ENCODE results near the gene ZNF385A. TPM values are rescaled to one million over a fixed set of nuclear protein-coding genes. Genes with fewer than 3 reads are reported as not detected.
"Not testable (repeated sequence)": the region's sequence is repeated elsewhere in the genome, so short reads cannot be mapped to it uniquely, and the experiment has no call there.

Gene ZNF385A
- polyA plus RNA-seq, 3 donors: 2.3 to 23.8 (median 19.0) TPM

DNA sequence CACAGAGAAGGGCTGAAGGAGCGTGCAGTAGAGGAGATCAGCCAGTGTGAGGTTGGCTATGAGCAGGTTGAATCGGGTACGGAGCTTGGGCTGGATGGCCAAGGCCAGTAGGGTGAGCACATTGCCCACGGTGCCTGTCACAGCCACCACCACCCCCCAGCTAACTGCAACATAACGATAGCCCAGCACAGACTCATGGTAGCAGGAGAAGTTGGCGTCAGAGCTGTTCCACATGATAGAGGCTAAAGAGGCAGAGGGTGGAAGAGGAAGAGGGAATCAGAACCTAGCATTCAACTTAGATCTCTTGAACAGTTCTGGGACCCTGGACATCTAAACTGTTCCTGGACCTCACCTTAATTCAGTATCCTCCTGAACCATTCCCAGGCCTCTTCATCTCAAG is 20.9 kb downstream of the ZNF385A start:
- H3K27ac ChIP-seq (ENCODE audit: low read depth, low read length): no peak overlapping the region
- WGBS, 3 donors: 73 to 83% (median 77%) methylated on average over 6 of the region's 6 CpGs

DNA sequence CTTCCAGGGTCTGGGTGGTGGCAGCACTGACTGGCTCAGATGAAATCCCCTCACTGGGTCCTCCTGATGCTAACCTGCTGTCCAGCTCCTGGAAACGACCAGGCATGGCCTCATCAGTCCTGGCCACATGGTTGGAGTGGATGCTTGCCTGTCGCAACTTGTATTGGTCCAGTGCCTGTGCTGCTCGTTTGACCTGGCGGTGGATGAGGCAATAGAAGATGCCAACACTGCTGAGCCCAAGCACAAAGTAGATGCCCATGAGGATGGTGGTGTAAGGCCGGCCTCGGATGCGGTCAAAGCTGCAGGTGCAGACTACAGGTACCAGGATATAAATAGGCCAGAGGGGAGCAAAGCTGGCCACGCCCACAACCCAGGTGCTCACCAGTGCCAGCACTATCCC is 21.5 kb downstream of the ZNF385A start:
- 61 to 85% (median 73%) methylated on average over 8 of the region's 8 CpGs for WGBS, 3 donors
- H3K27ac ChIP-seq (ENCODE audit: low read depth, low read length): no peak overlapping the region

DNA sequence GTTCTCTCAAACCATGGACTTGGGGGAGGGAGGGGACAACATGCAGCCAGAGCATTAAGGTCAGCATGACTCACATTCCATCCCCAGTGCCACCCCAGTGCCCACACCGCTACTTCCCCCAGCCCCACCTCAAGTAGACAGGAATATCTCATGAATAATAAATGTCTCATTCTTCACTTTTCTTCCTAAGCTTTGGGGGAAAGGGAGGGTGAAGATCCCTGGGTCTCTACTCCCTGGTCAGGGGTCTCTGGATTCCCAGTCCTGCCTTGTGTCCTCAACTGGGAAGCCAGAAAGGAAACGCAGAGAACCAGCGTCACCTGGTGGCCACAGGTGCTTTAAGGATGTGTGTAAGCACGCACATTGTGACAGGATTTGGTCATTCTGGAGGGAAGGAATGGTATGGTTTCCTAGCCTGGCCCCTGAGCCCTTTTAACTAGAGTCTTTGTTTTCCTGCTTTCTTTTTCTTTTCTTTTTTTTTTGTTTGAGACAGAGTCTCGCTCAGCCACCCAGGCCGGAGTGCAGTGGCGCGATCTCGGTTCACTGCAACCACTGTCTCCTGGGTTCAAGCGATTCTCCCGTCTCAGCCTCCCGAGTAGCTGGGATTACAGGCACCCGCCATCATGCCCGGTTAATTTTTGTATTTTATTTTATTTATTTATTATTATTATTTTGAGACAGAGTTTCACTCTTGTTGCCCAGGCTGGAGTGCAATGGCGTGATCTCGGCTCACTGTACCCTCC is 23.6 kb downstream of the ZNF385A start:
- WGBS, 3 donors: 59 to 73% (median 71%) methylated on average over 16 of the region's 16 CpGs
- no peak overlapping the region for H3K27ac ChIP-seq (ENCODE audit: low read depth, low read length)

DNA sequence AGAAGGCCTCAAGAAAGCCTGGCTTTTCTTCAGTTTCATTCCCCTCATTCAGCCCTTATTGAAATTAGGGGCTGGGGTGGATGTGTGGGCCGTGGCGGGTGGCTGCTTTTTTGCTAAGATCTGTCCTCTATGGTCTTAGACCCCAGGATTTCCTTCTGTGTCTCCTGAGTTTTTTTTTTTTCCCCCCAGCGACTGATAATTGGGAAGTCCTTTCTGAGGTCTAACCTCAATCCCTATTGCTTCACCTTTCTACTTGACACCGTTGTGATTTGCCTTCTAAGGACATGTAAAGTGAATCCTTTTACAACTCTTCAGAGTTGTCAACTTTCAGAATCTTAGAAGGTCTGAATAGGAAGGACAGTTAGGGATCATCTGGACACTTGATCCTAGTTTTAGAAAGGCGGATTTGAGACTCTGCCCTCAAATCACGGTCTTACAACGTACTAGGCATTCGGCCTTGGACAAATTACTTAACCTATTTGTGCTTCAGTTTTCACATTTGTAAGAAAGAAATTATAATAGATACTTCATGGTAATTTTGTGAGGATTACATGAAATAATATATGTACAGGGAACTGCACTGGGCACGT is 24.7 kb downstream of the ZNF385A start:
- 51 to 58% (median 52%) methylated on average over 9 of the region's 9 CpGs for WGBS, 3 donors
- no peak overlapping the region for H3K27ac ChIP-seq (ENCODE audit: low read depth, low read length)

DNA sequence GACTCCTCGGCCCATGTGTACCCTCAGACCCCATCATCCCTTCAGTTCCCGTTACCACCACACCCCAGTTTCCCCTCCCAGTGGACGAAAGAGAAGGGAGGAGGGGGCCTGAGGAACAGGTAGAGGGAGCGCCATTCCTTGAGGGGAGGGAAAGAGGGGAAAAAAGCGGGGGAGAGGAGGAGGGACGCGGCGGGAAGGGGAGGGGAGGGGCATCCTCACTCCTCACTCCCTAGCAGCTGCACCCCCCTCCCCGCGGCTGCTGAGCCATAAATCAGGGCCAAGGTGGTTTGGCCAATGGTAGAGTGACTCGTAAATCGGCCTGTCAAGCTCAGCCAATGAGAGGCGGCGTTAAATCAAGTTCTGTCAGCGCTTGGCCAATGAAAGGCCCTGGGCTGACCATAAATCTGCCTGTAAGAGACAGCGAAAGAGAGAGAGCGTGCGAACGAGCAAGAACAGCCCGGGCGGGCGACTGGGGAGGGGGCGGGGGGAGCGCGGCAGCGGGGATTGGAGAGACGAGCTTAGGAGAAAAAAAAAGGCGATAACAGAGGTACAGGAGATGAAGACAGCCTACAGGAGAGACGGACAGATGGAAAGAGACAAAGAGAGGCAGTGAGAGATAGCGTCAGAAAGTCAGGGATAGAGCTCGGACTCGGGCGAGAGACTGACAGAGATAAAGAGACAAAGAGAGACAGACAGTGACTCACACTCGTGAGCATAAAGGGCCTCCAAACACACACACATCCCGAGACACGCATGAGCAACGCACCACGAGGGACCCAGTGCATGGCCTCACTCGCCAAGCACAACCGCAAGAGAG is 25.4 kb downstream of the ZNF385A start:
- WGBS, 3 donors: 0 to 2% (median 1%) methylated on average over 40 of the region's 40 CpGs

DNA sequence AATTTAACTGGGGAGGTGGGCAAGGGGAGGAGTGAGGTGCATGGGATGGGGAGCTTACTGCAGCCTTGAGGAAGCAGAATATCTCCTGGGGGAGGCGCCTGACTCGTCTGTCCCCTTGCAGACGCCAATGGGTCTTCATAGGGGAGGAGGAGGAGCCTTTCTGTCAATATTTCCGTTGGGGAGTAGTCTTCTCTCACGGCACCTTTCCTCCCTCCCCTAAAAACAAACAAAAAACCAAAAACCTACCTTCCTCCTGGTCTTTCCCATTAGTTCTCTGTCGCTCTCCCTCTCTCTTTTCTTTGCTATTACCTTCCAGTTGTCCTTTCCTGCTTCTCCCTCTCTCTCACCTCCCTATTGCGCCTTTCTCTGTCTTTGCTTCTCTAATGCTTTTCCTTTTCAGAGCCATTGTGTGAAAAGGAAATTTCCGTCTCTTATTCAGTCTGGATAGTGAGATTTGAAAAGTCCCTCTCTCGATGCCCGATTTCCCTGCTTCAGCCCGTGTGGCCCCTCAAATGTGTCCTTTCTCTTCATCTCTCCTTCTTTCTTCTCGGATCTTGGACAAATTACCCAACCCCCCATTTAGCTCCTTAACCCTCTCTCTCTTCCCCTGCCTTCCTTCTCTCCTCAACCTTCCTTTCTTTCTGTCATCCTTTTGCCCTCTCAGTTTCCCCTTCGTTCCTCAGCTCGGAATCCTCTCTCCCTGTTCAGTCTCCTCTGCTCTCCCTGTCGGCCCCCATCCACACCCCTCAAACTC is 26.2 kb downstream of the ZNF385A start:
- WGBS, 3 donors: 8 to 12% (median 9%) methylated on average over 15 of the region's 15 CpGs
- peak overlapping the region; percentile 13 for H3K27ac ChIP-seq (ENCODE audit: low read depth, low read length)

More for the DNA sequence above, 25.4 kb downstream of the ZNF385A start:
- H3K27ac ChIP-seq (ENCODE audit: low read depth, low read length): peak overlapping the region; percentile 13

DNA sequence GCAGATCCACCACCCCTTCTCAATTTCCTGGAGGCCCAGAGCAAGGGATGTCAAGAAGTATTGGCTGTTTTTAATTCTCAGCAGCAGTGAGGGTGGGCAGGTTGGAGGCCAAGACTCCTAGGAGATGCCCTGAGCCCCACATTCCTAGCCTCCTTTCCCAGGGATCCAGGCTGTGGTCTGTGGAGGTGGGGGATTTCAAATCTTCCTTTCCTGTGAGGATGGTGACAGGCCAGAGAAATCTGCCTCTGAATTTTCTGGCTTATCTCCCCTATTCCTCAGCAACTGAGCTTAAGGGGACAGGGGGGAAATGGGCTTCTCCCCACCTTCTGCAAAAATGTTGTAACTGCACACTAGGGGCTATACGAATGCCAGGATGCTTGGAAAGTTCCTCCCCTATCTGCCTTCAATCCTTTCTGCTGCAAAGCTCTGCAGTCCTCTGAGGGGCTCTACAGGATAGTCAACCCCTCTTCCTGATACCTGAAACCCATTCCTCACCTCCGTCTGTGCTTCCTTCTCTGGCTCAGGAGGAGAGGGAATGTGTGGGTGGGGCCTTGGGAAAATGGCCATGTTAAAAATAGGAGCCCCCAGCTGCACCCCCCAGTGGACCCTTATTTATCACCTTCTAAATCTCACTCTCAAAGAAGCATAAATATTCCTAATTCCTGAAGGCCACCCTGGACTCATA is 26.9 kb downstream of the ZNF385A start:
- WGBS, 3 donors: 55 to 65% (median 59%) methylated on average over 2 of the region's 2 CpGs
- H3K27ac ChIP-seq (ENCODE audit: low read depth, low read length): no peak overlapping the region

DNA sequence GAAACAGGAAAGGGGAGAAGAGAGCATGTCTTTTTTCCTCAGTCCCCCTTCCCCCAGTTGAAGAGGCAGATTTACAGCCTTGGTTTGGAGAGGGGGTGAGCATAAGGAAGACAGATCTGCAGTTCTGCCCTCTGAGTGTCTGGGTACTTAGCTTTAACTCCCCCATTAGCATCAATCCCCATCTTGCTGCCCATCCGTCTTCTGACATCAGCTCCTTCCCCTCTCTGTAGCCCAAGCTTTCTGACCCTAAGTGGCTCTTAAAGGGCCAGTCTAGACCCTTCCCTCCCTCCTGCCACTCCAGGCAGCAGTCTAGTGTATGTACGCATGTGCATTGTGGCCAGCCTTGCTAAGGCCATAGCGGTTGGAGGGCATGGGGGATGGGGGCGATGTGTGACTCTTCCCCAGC is 27.6 kb downstream of the ZNF385A start:
- WGBS, 3 donors: 82 to 92% (median 88%) methylated on average over 4 of the region's 4 CpGs
- H3K27ac ChIP-seq (ENCODE audit: low read depth, low read length): no peak overlapping the region

DNA sequence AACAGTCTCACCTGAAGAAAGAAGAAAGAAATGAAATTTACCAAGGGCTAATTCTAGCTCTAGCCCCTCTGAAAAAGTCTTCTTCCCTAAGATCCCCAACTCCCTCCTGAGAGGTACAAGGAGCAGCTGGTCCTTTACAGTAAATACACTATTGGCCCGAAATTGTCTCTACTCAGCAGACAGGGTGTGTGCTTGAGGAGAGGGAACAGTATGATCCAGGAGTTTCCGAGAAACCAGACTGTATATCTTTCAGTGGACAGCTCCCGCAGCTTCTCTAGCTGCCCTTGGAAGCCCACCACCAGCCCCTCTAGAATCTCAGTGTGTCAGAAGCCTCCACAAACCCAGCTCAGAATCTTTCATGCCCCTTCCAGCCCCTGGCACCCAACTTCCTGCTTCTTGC is 28.3 kb downstream of the ZNF385A start:
- no peak overlapping the region for H3K27ac ChIP-seq (ENCODE audit: low read depth, low read length)

DNA sequence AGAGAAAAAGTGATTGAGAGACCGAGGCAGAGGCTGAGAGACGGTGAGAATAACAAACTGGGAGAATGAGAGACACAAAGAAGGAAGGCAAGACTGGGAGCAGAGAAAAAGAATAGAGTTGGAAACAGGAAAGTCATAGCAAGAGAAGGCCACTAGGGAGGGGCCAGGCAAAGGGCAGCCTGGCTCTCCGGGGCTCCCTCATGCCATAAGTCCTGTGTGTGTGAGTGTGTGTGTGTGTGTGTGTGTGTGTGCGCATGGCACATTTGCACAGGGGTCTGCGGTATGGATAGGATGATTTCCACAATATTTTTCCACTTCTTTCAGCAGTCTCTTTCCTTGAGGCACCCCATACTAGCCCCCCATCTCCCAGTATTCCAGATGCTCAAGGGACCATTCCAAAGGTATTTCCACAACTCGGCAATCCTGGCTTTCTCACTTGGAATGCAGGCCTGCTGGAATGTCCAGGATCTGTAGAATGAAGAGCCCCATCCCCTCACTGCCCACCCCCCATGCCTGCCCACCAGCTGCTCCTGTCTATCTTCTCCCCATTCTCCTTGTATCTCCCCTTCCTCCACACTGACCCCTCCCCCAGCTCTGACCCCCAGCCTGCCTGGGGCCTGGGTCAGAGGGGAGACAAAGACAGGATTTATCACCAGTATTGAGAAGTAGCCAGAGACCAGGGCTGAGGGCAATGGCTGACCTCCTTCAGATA is 29.3 kb downstream of the ZNF385A start:
- 72 to 84% (median 82%) methylated on average over 6 of the region's 6 CpGs for WGBS, 3 donors
- H3K27ac ChIP-seq (ENCODE audit: low read depth, low read length): no peak overlapping the region

More for the DNA sequence above, 28.3 kb downstream of the ZNF385A start:
- WGBS, 3 donors: 65 to 77% (median 71%) methylated on average over 3 of the region's 3 CpGs

DNA sequence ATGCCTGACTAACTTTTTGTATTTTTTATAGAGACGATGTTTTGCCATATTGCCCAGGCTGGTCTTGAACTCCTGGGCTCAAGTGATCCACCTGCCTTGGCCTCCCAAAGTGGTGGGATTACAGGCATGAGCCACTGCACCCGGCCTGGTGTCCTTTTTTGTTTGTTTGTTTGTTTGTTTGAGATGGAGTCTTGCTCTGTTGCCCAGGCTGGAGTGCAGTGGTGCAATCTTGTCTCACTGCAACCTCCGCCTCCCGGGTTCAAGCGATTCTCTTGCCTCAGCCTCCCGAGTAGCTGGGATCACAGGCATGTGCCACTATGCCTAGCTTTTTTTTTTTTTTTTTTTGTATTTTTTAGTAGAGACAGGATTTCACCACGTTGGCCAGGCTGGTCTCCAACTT is 30.3 kb downstream of the ZNF385A start:
- WGBS, 3 donors: 68 to 87% (median 84%) methylated on average over 7 of the region's 7 CpGs
- H3K27ac ChIP-seq (ENCODE audit: low read depth, low read length): not testable (repeated sequence)

DNA sequence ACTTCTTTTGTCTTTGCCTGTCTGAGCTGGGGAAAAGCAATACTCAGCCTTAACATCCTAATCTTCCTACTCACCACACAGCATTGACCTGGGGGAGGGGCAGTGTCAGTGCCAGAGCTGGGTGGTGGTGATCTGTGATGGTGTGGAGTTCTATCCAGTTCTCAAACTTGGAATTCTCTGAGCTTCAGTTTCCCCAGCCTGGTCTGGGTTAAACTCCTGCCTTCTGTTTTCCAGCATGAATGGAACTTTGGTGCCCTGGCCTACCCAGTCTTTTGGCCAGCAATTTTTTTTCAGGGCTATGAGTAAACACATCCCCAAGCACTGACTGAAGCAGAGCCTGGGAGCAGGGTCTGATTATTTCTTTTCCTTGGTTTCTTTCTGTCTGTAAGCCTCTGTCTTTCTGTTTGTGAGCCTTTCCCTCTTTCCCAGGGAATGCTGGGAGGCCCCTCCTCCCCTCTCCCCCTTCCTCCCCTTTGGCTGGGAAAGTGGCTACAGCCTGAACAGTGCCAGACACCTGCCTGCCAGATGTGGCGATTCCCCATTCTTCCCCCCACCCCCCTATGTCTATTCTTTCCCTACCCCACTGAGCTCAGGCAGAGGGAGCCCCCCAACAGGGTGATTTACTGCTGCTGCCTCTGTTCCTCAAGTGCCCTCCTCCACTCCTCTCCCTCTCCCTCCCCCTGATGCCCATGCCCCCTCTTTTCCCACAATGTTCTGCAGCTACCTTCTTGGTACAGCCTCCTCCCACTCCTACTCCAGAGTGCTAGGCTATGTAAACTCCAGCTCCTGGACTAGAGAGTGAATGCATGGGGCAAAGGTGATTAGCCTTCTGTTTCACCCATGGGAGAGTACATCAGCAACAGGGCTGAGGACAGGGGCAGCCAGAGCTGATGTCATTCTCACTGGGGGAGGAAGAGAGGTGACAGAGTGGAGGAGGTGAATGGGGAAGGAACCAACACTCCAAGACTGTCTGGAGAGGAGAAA is 31.4 kb downstream of the ZNF385A start:
- H3K27ac ChIP-seq (ENCODE audit: low read depth, low read length): no peak overlapping the region
- WGBS, 3 donors: 17 to 56% (median 44%) methylated on average over 1 of the region's 1 CpG

DNA sequence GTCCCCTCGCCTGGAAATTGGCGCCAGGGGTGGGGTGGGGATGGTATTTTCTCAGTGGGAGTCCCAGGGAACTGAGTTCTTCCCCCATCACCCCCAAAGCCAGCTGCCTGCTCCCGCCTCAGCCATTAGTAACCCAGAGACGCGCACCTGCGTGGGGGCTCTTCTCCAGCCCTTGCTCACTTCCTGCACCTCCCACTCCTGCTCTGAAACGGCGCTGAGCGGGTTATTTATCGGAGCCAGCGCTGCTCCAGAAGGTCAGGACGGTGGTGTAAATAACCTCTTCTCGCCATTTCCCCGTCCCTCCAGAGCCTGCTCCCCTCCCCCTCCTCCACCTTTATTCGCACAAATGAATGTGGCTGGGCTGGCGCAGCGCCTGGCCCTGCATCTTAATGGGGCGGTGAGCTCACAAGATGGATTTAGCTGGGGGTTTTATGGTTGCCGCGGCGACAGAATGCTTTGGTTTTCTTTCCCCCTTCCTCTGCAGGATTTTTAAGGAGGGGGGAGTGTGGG is 32.5 kb downstream of the ZNF385A start:
- no peak overlapping the region for H3K27ac ChIP-seq (ENCODE audit: low read depth, low read length)

DNA sequence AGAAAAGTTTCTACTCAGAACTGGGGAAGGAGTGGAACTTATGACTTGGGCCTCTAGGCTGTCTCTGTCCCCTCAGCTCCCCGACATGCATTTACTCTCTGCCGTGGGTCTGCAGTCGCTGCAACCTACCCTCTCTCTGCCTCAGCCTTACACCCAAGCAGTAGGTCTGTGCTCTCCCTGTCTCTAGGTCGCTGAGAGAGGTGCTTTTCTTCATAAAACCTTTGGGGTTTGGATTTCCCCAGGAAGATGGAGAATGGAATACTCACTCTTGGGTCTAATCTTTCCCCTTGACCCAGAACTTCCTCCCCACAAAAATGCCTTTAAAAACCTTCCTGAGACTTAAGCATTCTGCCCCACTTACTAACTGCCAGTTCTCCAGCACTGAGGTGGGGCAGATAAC is 33.2 kb downstream of the ZNF385A start:
- 71 to 76% (median 73%) methylated on average over 4 of the region's 4 CpGs for WGBS, 3 donors
- H3K27ac ChIP-seq (ENCODE audit: low read depth, low read length): no peak overlapping the region

More for the DNA sequence above, 32.5 kb downstream of the ZNF385A start:
- 14 to 31% (median 31%) methylated on average over 21 of the region's 21 CpGs for WGBS, 3 donors

DNA sequence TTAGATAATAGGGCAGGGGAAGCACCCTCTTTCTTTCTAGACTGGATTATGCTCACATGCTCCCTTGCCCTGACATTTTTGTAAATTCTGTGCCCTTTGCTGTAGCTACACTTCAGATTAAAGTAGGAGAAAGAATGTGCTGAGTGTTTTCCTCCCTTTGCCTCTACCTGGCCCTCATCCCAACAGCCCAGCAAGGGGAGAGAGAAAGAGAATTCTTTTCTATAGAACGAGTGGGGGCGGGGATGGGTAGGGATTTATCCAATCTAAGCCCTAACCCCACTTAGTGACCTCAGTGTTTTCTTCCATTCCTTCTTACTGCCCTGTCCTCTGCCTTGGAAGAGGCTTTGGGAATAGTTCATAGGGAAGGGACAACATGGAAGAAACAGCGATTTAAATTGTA is 33.8 kb downstream of the ZNF385A start:
- WGBS, 3 donors: 50 to 71% (median 70%) methylated on average over 3 of the region's 3 CpGs
- H3K27ac ChIP-seq (ENCODE audit: low read depth, low read length): no peak overlapping the region

DNA sequence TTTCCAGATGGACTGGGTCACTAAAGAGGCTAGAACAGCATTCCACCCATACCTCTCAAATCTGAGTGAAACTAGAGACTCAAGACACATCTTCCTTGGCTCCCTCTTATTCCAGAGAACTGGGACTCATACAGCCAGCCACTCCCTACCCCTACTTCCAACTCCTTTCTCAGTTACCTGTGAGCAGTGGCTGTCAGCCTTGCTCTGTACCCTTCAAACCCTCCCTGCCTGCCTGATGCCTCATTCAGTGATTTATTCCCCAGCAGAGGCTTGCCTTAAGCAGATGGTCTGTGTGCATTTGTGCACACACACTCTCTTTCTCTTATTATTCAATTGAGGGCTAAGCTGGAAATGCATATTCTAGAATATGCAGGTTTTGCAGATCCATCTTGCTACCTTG is 34.9 kb downstream of the ZNF385A start:
- no peak overlapping the region for H3K27ac ChIP-seq (ENCODE audit: low read depth, low read length)
